ENCODE measurements around the gene RNF144B. TPM values are rescaled to one million over a fixed set of nuclear protein-coding genes. Genes with fewer than 3 reads are reported as not detected.

RNF144B gene
- total RNA-seq, 1 donor from 2014 or later, result 7.2 TPM

- H3K4me3 Mint-ChIP-seq (ENCODE audit: unreplicated experiment), result no peak overlapping the region
- no peak overlapping the region for H3K27ac Mint-ChIP-seq (ENCODE audit: unreplicated experiment)
- Histone ChIP-seq H3K27me3 (ENCODE audit: insufficient read depth, low read length) (no peaks in the 10 kb centered on the region), H3K4me3 (ENCODE audit: insufficient read depth, low read depth, low read length) (no peak overlapping the region), H3K9ac (ENCODE audit: low read length) (no peak overlapping the region), H3K27ac (ENCODE audit: low read depth, low read length) (no peak overlapping the region), H3K4me1 (ENCODE audit: insufficient read depth, low read length) (no peaks in the 10 kb centered on the region), H4K20me1 (ENCODE audit: insufficient read depth, low read length) (no peaks in the 10 kb centered on the region), H3K4me2 (ENCODE audit: low read length) (no peak overlapping the region), H3K9me3 (ENCODE audit: insufficient read depth, low read depth, low read length) (no peaks in the 10 kb centered on the region), H3K36me3 (ENCODE audit: insufficient read depth, low read length) (no peaks in the 10 kb centered on the region), H2AFZ (ENCODE audit: low read depth, low read length) (no peak overlapping the region), H3K79me2 (ENCODE audit: insufficient read depth, low read length) (no peaks in the 10 kb centered on the region)
- H3K36me3 Mint-ChIP-seq (ENCODE audit: low read depth, unreplicated experiment), result peaks cover 2% of the 10 kb centered on the region
- peaks cover 5% of the 10 kb centered on the region for H3K9me3 Mint-ChIP-seq (ENCODE audit: unreplicated experiment)
- peaks cover 4% of the 10 kb centered on the region for H3K4me1 Mint-ChIP-seq (ENCODE audit: low read depth, unreplicated experiment)
- FAIRE-seq (no peak), DNase-seq (ENCODE audit: low read depth) (no peak)
- no peaks in the 10 kb centered on the region for H3K27me3 Mint-ChIP-seq (ENCODE audit: low read depth, unreplicated experiment)
- TF ChIP-seq EZH2 (IDR thresholded peaks at IDR 0.05; ENCODE audit: insufficient read depth, low read length) (no peak), CTCF (IDR thresholded peaks at IDR 0.05; ENCODE audit: insufficient read depth, low read depth, low read length) (no peak)
Measured at GRCh38 chr6:18368277-18369105, 18.7 kb upstream of the RNF144B start.

GRCh38 chr6:18371010-18371409 lies 16.1 kb upstream of the RNF144B start:
- no peak for TF ChIP-seq EZH2 (IDR thresholded peaks at IDR 0.05; ENCODE audit: insufficient read depth, low read length)
- no peak for TF ChIP-seq CTCF (IDR thresholded peaks at IDR 0.05; ENCODE audit: insufficient read depth, low read depth, low read length)
- FAIRE-seq, result no peak
- H3K4me3 Mint-ChIP-seq (ENCODE audit: unreplicated experiment), result no peak overlapping the region

GRCh38 chr6:18371656-18372055 lies 15.5 kb upstream of the RNF144B start:
- DNase-seq (ENCODE audit: low read depth) (no peak), FAIRE-seq (no peak)
- TF ChIP-seq EZH2 (IDR thresholded peaks at IDR 0.05; ENCODE audit: insufficient read depth, low read length), result no peak
- no peak for TF ChIP-seq CTCF (IDR thresholded peaks at IDR 0.05; ENCODE audit: insufficient read depth, low read depth, low read length)
- Histone ChIP-seq H3K4me1 (ENCODE audit: insufficient read depth, low read length) (no peaks in the 10 kb centered on the region), H4K20me1 (ENCODE audit: insufficient read depth, low read length) (no peaks in the 10 kb centered on the region), H3K4me2 (ENCODE audit: low read length) (no peak overlapping the region), H3K4me3 (ENCODE audit: insufficient read depth, low read depth, low read length) (no peak overlapping the region), H2AFZ (ENCODE audit: low read depth, low read length) (no peak overlapping the region), H3K36me3 (ENCODE audit: insufficient read depth, low read length) (no peaks in the 10 kb centered on the region), H3K27ac (ENCODE audit: low read depth, low read length) (no peak overlapping the region), H3K79me2 (ENCODE audit: insufficient read depth, low read length) (no peaks in the 10 kb centered on the region), H3K9me3 (ENCODE audit: insufficient read depth, low read depth, low read length) (no peaks in the 10 kb centered on the region), H3K27me3 (ENCODE audit: insufficient read depth, low read length) (no peaks in the 10 kb centered on the region), H3K9ac (ENCODE audit: low read length) (no peak overlapping the region)
- H3K36me3 Mint-ChIP-seq (ENCODE audit: low read depth, unreplicated experiment), result no peaks in the 10 kb centered on the region
- no peaks in the 10 kb centered on the region for H3K4me1 Mint-ChIP-seq (ENCODE audit: low read depth, unreplicated experiment)
- no peaks in the 10 kb centered on the region for H3K9me3 Mint-ChIP-seq (ENCODE audit: unreplicated experiment)
- H3K27me3 Mint-ChIP-seq (ENCODE audit: low read depth, unreplicated experiment), result no peaks in the 10 kb centered on the region
- no peak overlapping the region for H3K27ac Mint-ChIP-seq (ENCODE audit: unreplicated experiment)
- no peak overlapping the region for H3K4me3 Mint-ChIP-seq (ENCODE audit: unreplicated experiment)

More at GRCh38 chr6:18371010-18371409, 16.1 kb upstream of the RNF144B start:
- Histone ChIP-seq H3K27me3 (ENCODE audit: insufficient read depth, low read length) (no peaks in the 10 kb centered on the region), H3K36me3 (ENCODE audit: insufficient read depth, low read length) (no peaks in the 10 kb centered on the region), H3K9me3 (ENCODE audit: insufficient read depth, low read depth, low read length) (no peaks in the 10 kb centered on the region), H3K4me1 (ENCODE audit: insufficient read depth, low read length) (no peaks in the 10 kb centered on the region), H4K20me1 (ENCODE audit: insufficient read depth, low read length) (no peaks in the 10 kb centered on the region), H3K4me3 (ENCODE audit: insufficient read depth, low read depth, low read length) (no peak overlapping the region), H3K79me2 (ENCODE audit: insufficient read depth, low read length) (no peaks in the 10 kb centered on the region), H3K9ac (ENCODE audit: low read length) (no peak overlapping the region), H2AFZ (ENCODE audit: low read depth, low read length) (no peak overlapping the region), H3K4me2 (ENCODE audit: low read length) (no peak overlapping the region), H3K27ac (ENCODE audit: low read depth, low read length) (no peak overlapping the region)
- no peaks in the 10 kb centered on the region for H3K4me1 Mint-ChIP-seq (ENCODE audit: low read depth, unreplicated experiment)
- H3K9me3 Mint-ChIP-seq (ENCODE audit: unreplicated experiment), result no peaks in the 10 kb centered on the region
- H3K27ac Mint-ChIP-seq (ENCODE audit: unreplicated experiment), result no peak overlapping the region
- DNase-seq (ENCODE audit: low read depth), result no peak
- H3K36me3 Mint-ChIP-seq (ENCODE audit: low read depth, unreplicated experiment), result no peaks in the 10 kb centered on the region
- H3K27me3 Mint-ChIP-seq (ENCODE audit: low read depth, unreplicated experiment), result no peaks in the 10 kb centered on the region

Measured in astrocyte (in vitro differentiated cells and primary cell).